MM.1S (cell line): ENCODE measurements around the gene HECW1.

Experiments
- CTCF ChIP-seq: fragments of 300-600 bp; sonication (generic); IDR thresholded peaks from 2 replicates; pipeline ENCODE4 v1.5.1; 2016; ENCODE audit warnings: antibody characterized with exemption, low read length, mixed read lengths
- EZH2 ChIP-seq: fragments of 300-600 bp; sonication (generic); optimal IDR thresholded peaks from 2 replicates; pipeline ENCODE3; 2017; ENCODE audit warnings: low read depth, mild to moderate bottlenecking, antibody characterized with exemption, low read length, mixed read lengths

GRCh38 chr7:43294080-43294630, 181.7 kb downstream of the HECW1 start:
- no peak for TF ChIP-seq EZH2
- no peak for TF ChIP-seq CTCF
